Transverse colon (tissue), 4 donors: Measurements from ENCODE around the gene C1orf21. TPM values are rescaled to one million over a fixed set of nuclear protein-coding genes. Genes with fewer than 3 reads are reported as not detected.

Experiments
- DNase-seq: peaks from one replicate; pipeline ENCODE4 v3.0.0-alpha.2; 2019
- H3K27ac ChIP-seq, 4 donors: fragments of 200-600 bp; sonication (generic); 2 replicates each; pipeline ENCODE4 v1.5.1; 2016 to 2018; ENCODE audit warnings: inconsistent platforms in 4 of 4
- H3K27me3 ChIP-seq: fragments of 200-600 bp; sonication (generic); 2 replicates; pipeline ENCODE4 v1.5.1; 2017; ENCODE audit warnings: inconsistent platforms
- H3K36me3 ChIP-seq, 4 donors: fragments of 200-600 bp; sonication (generic); 2 replicates each; pipeline ENCODE4 v1.5.1; 2017 to 2019; ENCODE audit warnings: inconsistent platforms in 4 of 4
- H3K4me1 ChIP-seq, 4 donors: fragments of 200-600 bp; sonication (generic); 2 replicates each; pipeline ENCODE4 v1.5.1; 2017 to 2020; ENCODE audit warnings: inconsistent platforms in 4 of 4
- H3K4me3 ChIP-seq, 4 donors: fragments of 200-600 bp; sonication (generic); 1 replicate in 1 of 4; 2 replicates in 3 of 4; pipeline versions ENCODE4 v1.5.1 to v1.6.1; 2017 to 2019; ENCODE audit warnings: inconsistent platforms in 4 of 4
- H3K9me3 ChIP-seq, 2 donors: fragments of 200-600 bp; sonication (generic); 2 replicates each; pipeline ENCODE4 v1.5.1; 2017 to 2019; ENCODE audit warnings: inconsistent platforms in 2 of 2
- CTCF ChIP-seq, 5 experiments: fragments of 200-600 bp in 3 of 5; fragments of 450-650 bp in 2 of 5; sonication (generic) in 3 of 5; IDR thresholded peaks; 1 replicate in 2 of 5; 2 replicates in 3 of 5; pipeline ENCODE4 v1.5.1; 2016 to 2017; ENCODE audit warnings: antibody characterized with exemption in 5 of 5, inconsistent platforms in 3 of 5, mild to moderate bottlenecking in 2 of 5, moderate library complexity in 1 of 5
- EP300 ChIP-seq: sonication (generic); formaldehyde crosslinking; IDR thresholded peaks from one replicate; pipeline ENCODE4 v1.6.1; 2017; ENCODE audit warnings: antibody characterized with exemption, low read depth
- POLR2A ChIP-seq: fragments of 450-650 bp; IDR thresholded peaks from one replicate; pipeline ENCODE4 v1.6.1; 2016; ENCODE audit warnings: antibody characterized with exemption, mild to moderate bottlenecking, moderate library complexity
- POLR2AphosphoS5 ChIP-seq, 3 donors: sonication (generic); formaldehyde crosslinking; IDR thresholded peaks; one replicate each; pipeline ENCODE4 v1.6.1; 2016; ENCODE audit warnings: antibody characterized with exemption in 3 of 3
- WGBS, 2 donors: methylation state at CpG; one replicate each; pipeline ENCODE4 v1.1.5; 2018; ENCODE audit warnings: low coverage in 1 of 2; 5-methylcytosine and 5-hydroxymethylcytosine counted together
- in situ Hi-C, 4 donors: fragments of 200-750 bp; cut with MboI; loops; one replicate each; pipeline versions ENCODE4 v1.15.0 to v1.15.1; 2017; ENCODE audit warnings: low sequenced_read_pairs in 3 of 4, low pct_ligation_motif_present in 1 of 4, low pct_unique_long_range_greater_than_20kb in 1 of 4
- intact Hi-C: fragments of 100-400 bp; cut with DNase I; formaldehyde crosslinking; loops from one replicate; pipeline ENCODE4 v1.15.1; 2023; ENCODE audit warnings: low total_unique reads
- total RNA-seq, 4 donors: library from RNA; depleted of rRNA; stranded (reverse); fragments of >200 nt; gene quantifications; one replicate each; pipeline ENCODE4 v1.1.0, GENCODE V29; 2016

The C1orf21 gene
- total RNA-seq, 4 donors from 2014 or later: 38.4 to 70.0 (median 62.4) TPM

- peaks cover 0 to 6% (median 0%) of the 10 kb centered on the region in 4 donors for H3K4me1 ChIP-seq
- H3K27me3 ChIP-seq: no peaks in the 10 kb centered on the region
- intact Hi-C loops: no loop called here
- no peak overlapping the region for H3K27ac ChIP-seq
- no peak for DNase-seq
- in situ Hi-C loops: no loop called here
- 81 to 92% methylated on average over 1 to 2 of the region's 2 CpGs for WGBS, 2 donors
- H3K4me3 ChIP-seq: no peak overlapping the region
- TF ChIP-seq POLR2A: no peak
- TF ChIP-seq EP300: no peak
- TF ChIP-seq POLR2AphosphoS5 (IDR thresholded peaks at IDR 0.05): no peak
- TF ChIP-seq CTCF (IDR thresholded peaks at IDR 0.05): no peak
- H3K9me3 ChIP-seq: no peaks in the 10 kb centered on the region
- no peaks in the 10 kb centered on the region for H3K36me3 ChIP-seq
Observed at GRCh38 chr1:184582411-184582810, 195.6 kb downstream of the C1orf21 start.

GRCh38 chr1:184583849-184584248 lies 197.0 kb downstream of the C1orf21 start:
- intact Hi-C loops (no loop called here), in situ Hi-C loops (no loop called here)
- Histone ChIP-seq H3K27ac (no peak overlapping the region), H3K36me3 (no peaks in the 10 kb centered on the region), H3K27me3 (no peaks in the 10 kb centered on the region), H3K9me3 (no peaks in the 10 kb centered on the region), H3K4me3 (no peak overlapping the region), H3K4me1 (peaks cover 0 to 14% (median 3%) of the 10 kb centered on the region in 4 donors)
- 71 to 76% methylated on average over 5 of the region's 5 CpGs for WGBS, 2 donors
- DNase-seq: no peak
- TF ChIP-seq CTCF (IDR thresholded peaks at IDR 0.05) (no peak), POLR2A (no peak), POLR2AphosphoS5 (IDR thresholded peaks at IDR 0.05) (no peak), EP300 (no peak)

- no peak for DNase-seq
- Histone ChIP-seq H3K4me1 (peaks cover 7 to 32% (median 14%) of the 10 kb centered on the region in 4 donors), H3K36me3 (no peaks in the 10 kb centered on the region), H3K27me3 (no peaks in the 10 kb centered on the region), H3K4me3 (no peak overlapping the region), H3K27ac (peak overlapping the region in 2 of 4 donors; percentile 54 to 68), H3K9me3 (no peaks in the 10 kb centered on the region)
- in situ Hi-C loops (no loop called here), intact Hi-C loops (no loop called here)
- TF ChIP-seq POLR2AphosphoS5 (IDR thresholded peaks at IDR 0.05): no peak
- no peak for TF ChIP-seq CTCF (IDR thresholded peaks at IDR 0.05)
- WGBS, 2 donors: 94 to 98% methylated on average over 3 of the region's 3 CpGs
Observed at GRCh38 chr1:184588701-184589100, 201.9 kb downstream of the C1orf21 start.

GRCh38 chr1:184590163-184590750 lies 203.4 kb downstream of the C1orf21 start:
- Histone ChIP-seq H3K27me3 (no peaks in the 10 kb centered on the region), H3K36me3 (no peaks in the 10 kb centered on the region), H3K27ac (peak overlapping the region; percentile 54 to 71 (median 61)), H3K4me3 (no peak overlapping the region), H3K9me3 (no peaks in the 10 kb centered on the region), H3K4me1 (peaks cover 7 to 32% (median 14%) of the 10 kb centered on the region in 4 donors)
- in situ Hi-C loops (no loop called here), intact Hi-C loops (no loop called here)
- peak; percentile 81 for DNase-seq
- WGBS, 2 donors: 32 to 37% methylated on average over 3 to 5 of the region's 5 CpGs
- TF ChIP-seq CTCF (IDR thresholded peaks at IDR 0.05) (no peak), EP300 (peak; percentile 74), POLR2AphosphoS5 (IDR thresholded peaks at IDR 0.05) (peak in 2 of 3 donors; percentile 85 to 91), POLR2A (no peak)
